CD4-positive, alpha-beta T cell treated with Interferon alpha-2 for 1 hour (primary cell): ENCODE measurements around the gene ATP8B1.

ENCODE experiments used
- DNase-seq, 2 donors: peaks; one replicate each; pipeline ENCODE4 v3.0.0-alpha.2; 2020 to 2022

Gene ATP8B1

GRCh38 chr18:57715073-57715472 lies 88.0 kb downstream of the ATP8B1 start:
- no peak for DNase-seq

GRCh38 chr18:57710226-57710625 lies 92.9 kb downstream of the ATP8B1 start:
- DNase-seq: no peak

GRCh38 chr18:57709335-57709734 lies 93.8 kb downstream of the ATP8B1 start:
- no peak for DNase-seq

GRCh38 chr18:57708288-57708687 lies 94.8 kb downstream of the ATP8B1 start:
- DNase-seq: no peak

- no peak for DNase-seq
These were observed 97.1 kb downstream of the ATP8B1 start for GRCh38 chr18:57705832-57706595.

- DNase-seq: no peak
These were observed 98.1 kb downstream of the ATP8B1 start for GRCh38 chr18:57705011-57705410.

GRCh38 chr18:57698571-57699276 lies 104.4 kb downstream of the ATP8B1 start:
- DNase-seq: no peak

- no peak for DNase-seq
These were observed 105.7 kb downstream of the ATP8B1 start for GRCh38 chr18:57697426-57697825.

GRCh38 chr18:57696271-57696670 lies 106.8 kb downstream of the ATP8B1 start:
- no peak for DNase-seq

- no peak for DNase-seq
These were observed 111.8 kb downstream of the ATP8B1 start for GRCh38 chr18:57691363-57691762.

- no peak for DNase-seq
These were observed 115.1 kb downstream of the ATP8B1 start for GRCh38 chr18:57687970-57688369.

GRCh38 chr18:57683470-57683869 lies 119.6 kb downstream of the ATP8B1 start:
- DNase-seq: no peak

GRCh38 chr18:57677262-57678211 lies 125.6 kb downstream of the ATP8B1 start:
- no peak for DNase-seq

- no peak for DNase-seq
These were observed 128.2 kb downstream of the ATP8B1 start for GRCh38 chr18:57674891-57675290.

- DNase-seq: no peak
These were observed 133.1 kb downstream of the ATP8B1 start for GRCh38 chr18:57670046-57670445.

- DNase-seq: no peak
These were observed 135.1 kb downstream of the ATP8B1 start for GRCh38 chr18:57668021-57668420.

- peak; percentile 2 to 32 for DNase-seq
These were observed 136.2 kb downstream of the ATP8B1 start for GRCh38 chr18:57666818-57667497.

GRCh38 chr18:57664568-57665165 lies 138.4 kb downstream of the ATP8B1 start:
- DNase-seq: no peak

GRCh38 chr18:57660961-57661360 lies 142.2 kb downstream of the ATP8B1 start:
- DNase-seq: no peak

GRCh38 chr18:57659460-57660102 lies 143.5 kb downstream of the ATP8B1 start:
- DNase-seq: no peak

- no peak for DNase-seq
These were observed 145.6 kb downstream of the ATP8B1 start for GRCh38 chr18:57657542-57657941.

- DNase-seq: no peak
These were observed 147.4 kb downstream of the ATP8B1 start for GRCh38 chr18:57655740-57656139.
